Stimulated activated CD8-positive, alpha-beta memory T cell treated with anti-CD3 and anti-CD28 coated beads, Interleukin-7, amount 100 ng/mL, for 4 hours (primary cell): ENCODE data around the gene DFFA.
"Not testable (repeated sequence)": the region's sequence is repeated elsewhere in the genome, so short reads cannot be mapped to it uniquely, and the experiment has no call there.

Experiments used
- DNase-seq, 2 donors: peaks; one replicate each; pipeline ENCODE4 v3.0.0-alpha.2; 2020; ENCODE audit warnings: low read depth in 2 of 2

DFFA gene

GRCh38 chr1:10506046-10506676, 33.8 kb upstream of the DFFA start:
- DNase-seq = not testable (repeated sequence)

DNA sequence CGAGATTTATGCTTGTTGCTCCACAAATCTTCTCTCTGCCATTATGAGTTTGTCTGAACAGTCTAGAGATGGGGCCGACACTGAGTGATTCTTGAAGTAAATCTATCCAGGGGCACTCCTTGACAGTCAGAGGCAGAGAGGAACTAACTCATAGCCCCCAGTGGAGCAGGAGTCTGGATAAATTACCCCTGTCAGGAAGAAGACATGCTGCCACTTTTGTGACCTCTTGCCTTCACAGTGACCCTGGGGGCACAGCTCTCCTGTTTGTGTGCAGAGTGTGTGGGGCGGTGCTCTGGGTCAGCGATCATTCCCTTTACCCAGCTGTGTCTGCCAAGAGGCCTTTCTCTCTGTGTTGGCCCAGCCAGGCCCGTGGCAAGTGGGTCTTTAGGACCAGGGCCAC, 31.9 kb upstream of the DFFA start:
- no peak for DNase-seq

GRCh38 chr1:10502206-10502605, 29.9 kb upstream of the DFFA start:
- no peak for DNase-seq

DNA sequence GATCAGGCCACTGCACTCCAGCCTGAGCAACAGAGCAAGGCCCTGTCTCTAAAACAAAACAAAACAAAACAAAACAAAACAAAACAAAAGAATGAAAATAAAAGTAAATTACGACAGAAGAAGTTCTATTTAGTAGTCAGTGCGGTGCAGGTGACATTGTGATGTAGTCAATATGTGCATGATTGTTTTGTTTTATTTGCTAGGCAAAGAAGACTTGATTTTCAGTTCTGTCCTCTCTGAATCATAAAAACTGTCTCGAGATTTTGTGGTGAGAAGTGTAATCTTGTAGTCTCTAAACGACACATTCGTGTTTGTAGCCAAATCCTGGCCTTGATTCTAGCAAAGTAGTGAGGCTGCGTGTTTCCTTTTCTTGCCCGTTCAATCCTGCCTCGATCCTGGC, 25.9 kb upstream of the DFFA start:
- DNase-seq = no peak

DNA sequence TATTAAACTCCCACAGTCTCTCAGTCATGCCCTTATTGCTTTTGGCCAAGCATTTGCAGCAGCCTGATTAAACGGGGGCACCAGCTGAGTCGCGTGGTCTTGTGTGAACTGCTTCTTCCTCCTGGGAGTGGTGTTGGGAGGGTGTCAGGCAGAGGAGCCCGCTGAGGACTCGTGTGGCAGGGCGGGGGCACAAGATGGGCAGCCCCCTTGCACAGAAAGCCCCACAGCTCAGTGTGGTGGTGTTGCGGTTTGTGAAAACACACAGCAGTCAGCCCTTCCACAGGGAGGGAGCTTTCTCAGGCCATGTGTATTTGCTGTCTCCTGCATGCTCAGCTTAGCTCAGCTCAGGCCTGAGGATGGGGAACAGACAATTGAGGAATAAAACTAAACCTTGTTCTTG, 24.8 kb upstream of the DFFA start:
- DNase-seq = no peak

DNA sequence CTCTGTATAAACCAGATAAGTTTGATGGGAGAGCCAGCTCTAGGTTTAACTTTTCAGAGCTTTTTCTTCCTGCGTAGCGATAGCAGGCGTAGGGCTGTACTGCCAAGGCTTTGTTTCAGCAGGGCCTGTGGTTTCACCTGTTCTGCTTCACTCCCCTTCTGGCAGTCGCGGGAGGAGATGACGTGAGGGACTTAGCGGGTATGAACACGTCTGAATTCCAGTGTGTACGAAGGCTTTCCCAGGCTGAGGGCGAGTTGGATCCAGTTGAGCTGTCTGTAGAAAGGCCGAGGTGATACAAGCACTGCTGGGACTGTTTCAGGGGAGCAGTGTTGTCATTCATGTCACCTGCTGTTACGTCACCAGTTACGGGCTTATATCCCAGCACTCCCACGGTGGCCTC, 23.6 kb upstream of the DFFA start:
- DNase-seq = no peak

GRCh38 chr1:10495475-10495817, 23.1 kb upstream of the DFFA start:
- DNase-seq = no peak

- peak; percentile 56 to 61 for DNase-seq
These were observed 22.6 kb upstream of the DFFA start for GRCh38 chr1:10494754-10495474.

GRCh38 chr1:10494418-10494753, 22.1 kb upstream of the DFFA start:
- DNase-seq = no peak

- no peak for DNase-seq
These were observed 18.1 kb upstream of the DFFA start for GRCh38 chr1:10490286-10490970.

DNA sequence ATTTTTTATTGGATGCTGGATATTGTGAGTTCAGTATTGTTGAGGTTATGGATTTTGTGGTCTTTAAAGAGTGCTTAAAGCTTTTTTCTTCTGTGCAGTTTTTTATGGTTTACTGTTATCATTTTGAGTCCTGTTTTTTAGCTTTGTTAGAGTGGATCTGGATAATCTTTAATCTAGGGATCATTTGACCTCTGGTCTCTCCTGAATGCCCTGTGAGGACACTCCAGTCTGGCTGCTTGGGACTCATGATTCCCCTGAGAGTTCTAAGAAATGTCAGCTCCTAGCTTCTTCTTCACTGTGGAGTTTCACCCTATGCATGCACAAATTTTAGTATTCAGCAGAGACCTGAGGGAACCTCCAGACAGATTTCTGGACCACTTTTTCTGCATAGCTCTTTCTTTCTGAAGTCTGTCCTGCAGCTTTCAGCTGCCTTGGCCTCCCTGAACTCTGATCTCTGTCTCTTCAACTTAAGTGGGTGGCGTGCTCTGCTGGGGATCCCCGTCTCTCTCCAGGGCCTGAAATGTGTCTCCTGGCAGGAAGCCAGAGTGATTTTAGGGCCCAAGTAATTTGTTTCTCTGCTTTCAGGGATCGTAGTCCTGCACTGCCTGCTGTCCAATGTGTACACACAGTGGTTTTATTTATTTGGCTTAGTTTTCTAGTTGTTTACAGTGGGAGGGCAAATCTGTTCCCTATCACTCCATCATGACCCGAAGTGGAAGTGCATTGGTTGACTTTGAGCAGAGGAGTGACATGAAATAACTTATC, 17.1 kb upstream of the DFFA start:
- no peak for DNase-seq

DNA sequence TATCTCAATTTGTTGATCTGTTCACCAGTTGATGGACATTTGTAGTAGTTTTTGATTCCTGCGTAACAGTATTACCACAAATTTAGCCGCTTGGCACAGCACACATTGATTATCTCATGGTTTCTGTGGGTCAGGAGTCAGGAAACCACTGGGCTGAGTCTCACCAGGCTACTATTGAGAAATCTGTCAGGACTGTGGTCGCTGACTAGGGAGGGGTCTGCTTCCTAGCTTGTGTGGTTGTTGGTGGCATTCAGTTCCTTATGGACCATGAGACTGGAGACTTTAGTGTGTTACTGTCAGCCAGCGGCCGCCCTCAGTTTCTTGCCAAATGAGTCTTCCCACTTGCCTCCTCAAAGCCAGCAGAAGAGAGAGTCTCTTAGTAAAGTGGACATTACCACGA, 12.2 kb upstream of the DFFA start:
- no peak for DNase-seq

DNA sequence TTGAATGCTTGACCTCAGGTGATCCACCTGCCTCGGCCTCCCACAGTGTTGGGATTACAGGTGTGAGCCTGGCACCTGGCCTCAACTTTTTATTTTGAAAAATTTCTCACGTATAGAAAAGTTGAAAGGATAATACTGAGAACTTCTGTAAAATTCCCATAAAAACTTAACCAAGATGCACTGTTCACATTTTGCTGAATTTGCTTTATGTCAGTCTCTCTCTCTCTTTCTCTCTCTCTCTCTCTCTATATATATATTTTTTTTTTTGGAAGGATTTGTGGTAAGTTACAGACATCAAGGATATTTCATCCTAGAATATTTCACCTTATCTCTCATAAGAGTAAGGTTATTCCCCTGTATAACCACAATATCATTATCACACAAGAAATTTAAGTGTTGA, 8.3 kb upstream of the DFFA start:
- no peak for DNase-seq

DNA sequence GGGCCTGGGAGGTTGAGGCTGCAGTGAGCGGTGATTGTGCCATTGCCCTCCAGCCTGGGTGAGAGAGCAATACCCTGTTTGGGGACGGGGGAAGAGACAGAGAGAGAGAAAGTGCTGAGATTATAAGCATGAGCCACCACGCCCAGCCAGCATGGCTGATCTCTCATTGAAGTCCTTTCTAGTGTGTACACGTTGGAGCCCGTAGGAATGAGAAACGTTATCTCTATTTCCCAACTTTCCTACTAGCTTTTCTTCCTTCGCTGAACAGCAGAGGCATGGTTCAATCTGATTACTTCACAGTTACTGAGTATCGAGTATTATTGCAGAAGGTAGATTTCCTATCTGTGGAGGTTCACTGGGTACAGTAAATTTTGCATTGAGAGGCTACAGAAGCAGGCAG, 7.0 kb upstream of the DFFA start:
- no peak for DNase-seq

DNA sequence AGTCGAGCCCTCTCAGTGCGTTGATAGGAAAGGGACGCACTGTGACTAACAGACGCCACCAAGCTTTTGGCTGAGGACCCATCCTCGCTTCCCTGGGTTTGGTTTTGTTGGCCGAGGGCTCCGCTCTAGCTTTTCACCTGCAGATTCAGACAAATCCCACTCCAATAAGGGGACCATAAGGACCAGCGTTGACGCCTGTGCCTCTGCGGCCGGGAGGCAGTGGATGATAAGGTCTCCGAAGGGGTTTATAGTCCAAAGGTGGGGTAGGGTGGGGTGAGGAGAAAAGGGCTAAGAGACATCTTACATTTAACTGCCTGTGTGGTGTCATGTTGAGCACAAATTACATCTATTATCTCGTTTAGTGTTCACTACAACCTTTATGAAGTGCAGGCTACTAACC, 3.2 kb upstream of the DFFA start:
- no peak for DNase-seq

GRCh38 chr1:10474613-10475507, 2.5 kb upstream of the DFFA start, which contains the start of gene PEX14:
Gene PEX14, plus strand, starts transcription at chr1:10474950. Its CDS starts 17 bp downstream, at chr1:10474967.
- DNase-seq = peak; percentile 78 to 79

GRCh38 chr1:10474309-10474612, 1.9 kb upstream of the DFFA start:
- DNase-seq = not testable (repeated sequence)

DNA sequence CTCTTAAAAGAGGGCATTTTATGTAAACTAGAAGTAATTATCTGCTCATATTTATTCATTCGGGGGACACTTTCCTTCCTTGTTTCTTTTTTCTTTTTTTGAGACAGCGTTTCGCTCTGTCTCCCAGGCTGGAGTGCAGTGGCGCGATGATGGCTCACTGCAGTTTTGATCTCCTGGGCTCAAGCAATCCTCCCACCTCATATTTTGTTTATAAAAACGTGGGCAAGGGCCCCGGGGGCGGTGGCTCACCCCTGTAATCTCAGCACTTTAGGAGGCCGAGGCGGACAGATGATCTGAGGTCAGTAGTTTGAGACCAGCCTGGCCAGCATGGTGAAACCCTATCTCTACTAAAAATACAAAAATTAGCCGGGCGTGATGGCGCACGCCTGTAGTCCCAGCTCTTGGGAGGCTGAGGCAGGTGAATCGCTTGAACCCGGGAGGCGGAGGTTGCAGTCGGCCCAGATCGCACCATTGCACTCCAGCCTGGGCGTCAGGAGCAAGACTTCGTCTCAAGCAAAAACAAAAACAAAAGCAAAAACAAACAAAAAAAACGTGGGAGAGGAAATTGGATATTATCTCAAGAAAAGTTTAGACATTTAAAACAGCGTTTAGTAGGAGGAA, 926 bp upstream of the DFFA start:
- DNase-seq = no peak

DNA sequence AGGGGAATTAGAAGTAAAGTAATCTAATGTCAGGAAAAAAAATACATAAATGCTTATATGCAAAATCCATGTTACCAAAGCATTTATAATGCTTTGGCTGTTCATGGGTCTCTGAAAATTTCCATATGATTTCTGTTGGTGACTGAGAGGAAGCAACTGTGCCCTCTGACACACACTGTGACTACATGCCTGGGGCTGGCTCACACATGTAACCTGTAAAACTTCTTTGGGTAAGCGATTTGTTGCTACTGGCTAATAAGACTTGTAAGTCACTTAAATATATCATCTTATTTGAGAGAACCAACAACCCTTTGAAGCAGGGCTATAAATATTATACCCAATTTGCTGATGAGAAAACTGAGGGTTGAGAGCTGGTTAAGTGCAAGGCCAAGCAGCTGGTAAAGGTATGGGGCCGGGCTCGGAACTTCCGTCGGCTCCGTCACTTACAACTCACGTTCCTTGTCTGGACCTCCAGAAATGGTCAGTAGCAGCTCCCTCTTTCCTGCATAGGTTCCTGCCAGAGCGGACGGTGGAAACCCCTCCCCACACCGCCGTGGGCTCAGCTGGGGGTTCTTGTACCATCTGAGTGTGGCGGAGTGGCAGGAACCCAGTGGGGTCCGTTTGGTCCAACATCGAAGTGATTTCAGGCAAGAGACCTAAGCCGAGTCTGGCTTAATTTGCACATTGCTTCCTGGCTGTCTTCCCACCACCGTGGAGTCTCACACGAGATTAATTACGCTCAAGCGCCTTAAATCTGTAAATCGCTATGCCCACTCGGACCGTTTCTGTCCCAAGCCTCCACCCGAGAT, 714 bp downstream of the DFFA start:
- no peak for DNase-seq

GRCh38 chr1:10470043-10470442, 2.3 kb downstream of the DFFA start:
- no peak for DNase-seq
